Stimulated activated CD4-positive, alpha-beta T cell treated with anti-CD3 and anti-CD28 coated beads, Interleukin-15, amount 100 ng/mL, for 1 hour (primary cell): Measurements from ENCODE around the gene AURKB.

Experiments
- DNase-seq, 2 donors: peaks; one replicate each; pipeline ENCODE4 v3.0.0-alpha.2; 2020; ENCODE audit warnings: low read depth in 1 of 2, low spot score in 1 of 2

AURKB gene

GRCh38 chr17:8162997-8163977 lies 47.1 kb downstream of the AURKB start:
- no peak for DNase-seq

- DNase-seq: peak; percentile 63 to 76
Measured at GRCh38 chr17:8162233-8162996, 48.0 kb downstream of the AURKB start, which contains the start of gene VAMP2. Gene VAMP2, minus strand, starts transcription at chr17:8162948. Its CDS starts 69 bp downstream, at chr17:8162879.

GRCh38 chr17:8161289-8162232 lies 48.8 kb downstream of the AURKB start:
- DNase-seq: no peak

GRCh38 chr17:8160741-8161221 lies 49.6 kb downstream of the AURKB start:
- DNase-seq: no peak

GRCh38 chr17:8160224-8160577 lies 50.2 kb downstream of the AURKB start:
- no peak for DNase-seq

GRCh38 chr17:8159459-8160223 lies 50.7 kb downstream of the AURKB start:
- no peak for DNase-seq

GRCh38 chr17:8159032-8159400 lies 51.4 kb downstream of the AURKB start:
- no peak for DNase-seq

GRCh38 chr17:8158267-8159031 lies 51.9 kb downstream of the AURKB start:
- peak; percentile 65 to 73 for DNase-seq

GRCh38 chr17:8156246-8156992 lies 54.0 kb downstream of the AURKB start:
- DNase-seq: peak; percentile 99 to 100

GRCh38 chr17:8155996-8156245 lies 54.5 kb downstream of the AURKB start:
- no peak for DNase-seq

- no peak for DNase-seq
Measured at GRCh38 chr17:8155231-8155995, 55.0 kb downstream of the AURKB start.
